Ovary (tissue), 9 donors: ENCODE results near the gene SMC3. TPM values are rescaled to one million over a fixed set of nuclear protein-coding genes. Genes with fewer than 3 reads are reported as not detected.

Experiments
- DNase-seq, 5 donors: peaks; one replicate each; pipeline ENCODE4 v3.0.0-alpha.2; 2019 to 2020
- H3K27ac ChIP-seq, 2 donors: fragments of 200-600 bp; one replicate each; pipeline versions ENCODE4 v1.5.1 to v1.8.0; 2019 to 2022
- H3K27me3 ChIP-seq: fragments of 200-600 bp; one replicate; pipeline ENCODE4 v1.8.0; 2022
- H3K36me3 ChIP-seq: fragments of 200-600 bp; sonication (generic); one replicate; pipeline ENCODE4 v1.5.1; 2019
- H3K4me1 ChIP-seq: one replicate; pipeline ENCODE4 v1.8.1; 2013; ENCODE audit warnings: mild to moderate bottlenecking, moderate library complexity; ENCODE audit not compliant: insufficient read depth
- H3K4me3 ChIP-seq: fragments of 200-600 bp; sonication (generic); one replicate; pipeline ENCODE4 v1.5.1; 2017
- H3K9me3 ChIP-seq, 2 donors: fragments of 200-600 bp in 1 of 2; sonication (generic) in 1 of 2; one replicate each; pipeline versions ENCODE4 v1.5.1 to v1.8.1; 2013 to 2019; ENCODE audit warnings: mild to moderate bottlenecking in 1 of 2, moderate library complexity in 1 of 2
- EP300 ChIP-seq: sonication (generic); formaldehyde crosslinking; IDR thresholded peaks from one replicate; pipeline ENCODE4 v1.6.1; 2017; ENCODE audit warnings: antibody characterized with exemption
- POLR2A ChIP-seq: fragments of 450-650 bp; IDR thresholded peaks from one replicate; pipeline ENCODE4 v1.6.1; 2017; ENCODE audit warnings: antibody characterized with exemption, mild to moderate bottlenecking, moderate library complexity
- WGBS, 3 donors: extraction: QIAGEN DNeasy Blood & Tissue Kit in 1 of 3; methylation state at CpG; one replicate each; pipeline versions ENCODE4 v1.1.5 to v1.1.7; 2013 to 2017; 5-methylcytosine and 5-hydroxymethylcytosine counted together
- intact Hi-C, 4 donors: fragments of 100-400 bp; cut with DNase I; formaldehyde crosslinking; loops; one replicate each; pipeline versions ENCODE4 v1.11.0 to v1.15.1; 2022 to 2023
- polyA plus RNA-seq, 2 donors: library from polyadenylated mRNA; stranded (reverse); fragments of 200-250 nt in 1 of 2; fragments of 350-450 nt in 1 of 2; fragmentation: Illumina TruSeq in 1 of 2; extraction: RNeasy Lipid Tissue Mini Kit (QIAGEN cat#74804) in 1 of 2; gene quantifications; one replicate each; pipeline ENCODE4 v1.2.3, GENCODE V29; 2013 to 2014
- total RNA-seq, 7 donors: library from RNA; depleted of rRNA in 2 of 7; stranded (reverse); fragments of >200 nt in 2 of 7; fragmentation: NEBNext Ultra II Directional in 3 of 7; extraction: Animal tissue kit (Norgen Biotek cat#: 25700) in 3 of 7; gene quantifications; one replicate each; pipeline versions ENCODE4 v1.1.0 to v1.2.4, GENCODE V29; 2016 to 2023
- TF ChIP-seq, protein P1 (sequence below), 3 donors: fragments of 450-650 bp in 2 of 3; fragments of 200-600 bp in 1 of 3; IDR thresholded peaks; one replicate each; pipeline versions ENCODE4 v1.5.1 to v1.8.0; 2016 to 2022; ENCODE audit warnings: antibody characterized with exemption in 3 of 3, mild to moderate bottlenecking in 1 of 3
- donor health status: DM: no; HTN: no; CAD: no; lungs with moderate emphysema.
- donor health status: DM: no; HTN: no; CAD: no.
- donor health status: Bipolar disorder and iron deficiency.
- donor health status: DM: yes; HTN: yes; CAD: no.
- donor health status: DM: no; HTN: no; CAD: no.
- donor health status: DM: yes; HTN: yes; CAD: no.

Gene SMC3
- total and polyA plus RNA-seq, 9 donors = 23.1 to 49.1 (median 37.1) TPM

DNA sequence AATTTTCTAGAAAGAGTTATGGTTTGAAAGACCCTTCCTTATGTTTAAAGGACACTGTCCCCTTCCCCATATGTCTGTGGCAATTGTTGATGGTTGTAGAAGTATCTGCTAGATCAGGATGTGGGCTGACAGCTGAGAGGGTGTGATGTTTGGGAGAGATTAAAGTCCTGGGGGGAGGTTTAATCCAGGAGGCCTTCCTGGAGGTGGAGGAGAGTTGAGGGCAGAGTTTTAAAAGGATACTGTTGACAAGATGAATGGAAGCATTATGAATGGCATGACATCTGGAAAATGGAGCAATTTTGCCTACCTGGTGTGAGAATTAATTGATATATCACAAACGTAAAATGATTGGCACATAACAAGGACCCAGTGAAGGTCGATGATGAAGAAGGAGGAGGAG lies 32.9 kb upstream of the SMC3 start:
- 75 to 86% (median 79%) methylated on average over 2 of the region's 2 CpGs for WGBS, 3 donors
- intact Hi-C loops = no loop called here
- DNase-seq = no peak

DNA sequence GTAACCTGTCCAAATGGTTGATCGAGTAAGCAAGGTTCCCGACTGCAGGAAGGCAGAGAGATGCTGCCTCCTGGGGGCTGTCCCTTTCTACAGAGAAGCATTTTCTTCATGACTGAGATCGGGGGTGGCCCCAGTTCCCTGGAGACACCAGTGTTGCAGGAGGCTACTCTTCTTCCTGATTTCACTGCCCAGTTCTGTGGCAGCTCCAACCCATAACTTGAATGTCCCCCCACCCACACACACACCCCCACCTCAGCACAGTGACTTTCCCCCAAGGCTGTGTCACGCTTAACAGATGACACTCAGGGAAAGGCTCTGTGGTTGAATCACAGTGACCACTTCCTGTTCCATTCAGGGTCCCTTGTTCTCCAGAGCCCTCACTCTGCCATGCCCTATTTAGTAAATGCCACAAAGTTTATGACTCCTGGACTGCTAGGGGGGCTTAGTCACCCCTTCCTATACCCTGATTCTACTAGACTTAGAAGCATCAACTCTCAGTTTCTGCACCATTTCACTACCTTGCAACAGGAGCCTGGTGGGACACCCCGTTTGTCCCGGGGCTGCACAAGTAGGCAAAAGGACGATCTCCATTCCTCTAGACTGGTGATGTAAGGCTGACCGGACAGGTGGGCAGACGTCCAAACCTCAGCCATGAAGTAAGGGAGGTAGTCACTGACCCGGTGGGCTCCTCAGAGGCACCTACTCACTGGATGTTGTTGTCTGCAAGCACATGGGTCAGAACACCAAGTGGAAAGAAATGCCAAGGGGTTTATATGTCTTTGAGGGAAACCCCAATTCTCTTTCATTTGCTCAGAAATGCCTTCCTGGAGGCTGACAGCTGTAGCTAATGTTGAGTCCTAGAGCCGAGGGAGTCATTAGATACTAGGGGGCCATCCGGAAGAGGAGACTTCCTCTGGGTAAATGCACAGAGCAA lies 31.3 kb upstream of the SMC3 start:
- intact Hi-C loops = no loop called here
- Histone ChIP-seq H3K36me3 (no peaks in the 10 kb centered on the region), H3K9me3 (no peaks in the 10 kb centered on the region), H3K27ac (no peak overlapping the region), H3K27me3 (no peaks in the 10 kb centered on the region), H3K4me3 (no peak overlapping the region), H3K4me1 (no peaks in the 10 kb centered on the region)
- no peak for DNase-seq
- 50 to 55% (median 53%) methylated on average over 12 of the region's 12 CpGs for WGBS, 3 donors
- TF ChIP-seq POLR2A (no peak), EP300 (no peak)
- TF ChIP-seq, protein P1, sequence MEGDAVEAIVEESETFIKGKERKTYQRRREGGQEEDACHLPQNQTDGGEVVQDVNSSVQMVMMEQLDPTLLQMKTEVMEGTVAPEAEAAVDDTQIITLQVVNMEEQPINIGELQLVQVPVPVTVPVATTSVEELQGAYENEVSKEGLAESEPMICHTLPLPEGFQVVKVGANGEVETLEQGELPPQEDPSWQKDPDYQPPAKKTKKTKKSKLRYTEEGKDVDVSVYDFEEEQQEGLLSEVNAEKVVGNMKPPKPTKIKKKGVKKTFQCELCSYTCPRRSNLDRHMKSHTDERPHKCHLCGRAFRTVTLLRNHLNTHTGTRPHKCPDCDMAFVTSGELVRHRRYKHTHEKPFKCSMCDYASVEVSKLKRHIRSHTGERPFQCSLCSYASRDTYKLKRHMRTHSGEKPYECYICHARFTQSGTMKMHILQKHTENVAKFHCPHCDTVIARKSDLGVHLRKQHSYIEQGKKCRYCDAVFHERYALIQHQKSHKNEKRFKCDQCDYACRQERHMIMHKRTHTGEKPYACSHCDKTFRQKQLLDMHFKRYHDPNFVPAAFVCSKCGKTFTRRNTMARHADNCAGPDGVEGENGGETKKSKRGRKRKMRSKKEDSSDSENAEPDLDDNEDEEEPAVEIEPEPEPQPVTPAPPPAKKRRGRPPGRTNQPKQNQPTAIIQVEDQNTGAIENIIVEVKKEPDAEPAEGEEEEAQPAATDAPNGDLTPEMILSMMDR (IDR thresholded peaks at IDR 0.05) = no peak

More for the DNA sequence above, 32.9 kb upstream of the SMC3 start:
- no peak overlapping the region for H3K4me3 ChIP-seq
- TF ChIP-seq, protein P1 (IDR thresholded peaks at IDR 0.05) = no peak
- no peak for TF ChIP-seq POLR2A
- TF ChIP-seq EP300 = no peak
- no peak overlapping the region for H3K27ac ChIP-seq
- H3K9me3 ChIP-seq = no peaks in the 10 kb centered on the region
- peaks cover 3% of the 10 kb centered on the region for H3K4me1 ChIP-seq
- H3K27me3 ChIP-seq = no peaks in the 10 kb centered on the region
- no peaks in the 10 kb centered on the region for H3K36me3 ChIP-seq

DNA sequence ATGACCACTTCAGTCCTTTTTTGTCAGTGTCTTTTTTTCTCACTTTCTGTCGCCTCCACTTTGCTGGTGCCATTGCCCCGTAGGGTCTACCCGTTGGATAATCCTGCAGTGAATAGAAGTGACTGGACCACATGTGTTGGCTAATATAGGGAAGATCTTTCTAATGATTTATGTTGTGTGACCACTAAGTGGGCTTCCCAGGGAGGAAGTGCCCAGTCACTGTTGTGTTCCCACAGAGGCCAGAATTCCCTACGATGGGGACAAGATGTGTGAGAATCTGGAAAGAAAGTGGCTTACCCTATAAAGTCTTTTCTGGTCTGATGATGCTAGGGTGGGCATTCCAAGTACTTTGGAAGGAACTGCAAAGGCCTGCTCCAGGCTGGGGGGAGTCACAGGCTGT lies 28.4 kb upstream of the SMC3 start:
- WGBS, 3 donors = 76 to 90% (median 89%) methylated on average over 4 of the region's 4 CpGs
- Histone ChIP-seq H3K36me3 (no peaks in the 10 kb centered on the region), H3K27ac (no peak overlapping the region), H3K9me3 (no peaks in the 10 kb centered on the region), H3K4me1 (no peaks in the 10 kb centered on the region), H3K4me3 (no peak overlapping the region), H3K27me3 (no peaks in the 10 kb centered on the region)
- DNase-seq = no peak
- no peak for TF ChIP-seq EP300
- no peak for TF ChIP-seq POLR2A
- TF ChIP-seq, protein P1 (IDR thresholded peaks at IDR 0.05) = no peak
- intact Hi-C loops = no loop called here

DNA sequence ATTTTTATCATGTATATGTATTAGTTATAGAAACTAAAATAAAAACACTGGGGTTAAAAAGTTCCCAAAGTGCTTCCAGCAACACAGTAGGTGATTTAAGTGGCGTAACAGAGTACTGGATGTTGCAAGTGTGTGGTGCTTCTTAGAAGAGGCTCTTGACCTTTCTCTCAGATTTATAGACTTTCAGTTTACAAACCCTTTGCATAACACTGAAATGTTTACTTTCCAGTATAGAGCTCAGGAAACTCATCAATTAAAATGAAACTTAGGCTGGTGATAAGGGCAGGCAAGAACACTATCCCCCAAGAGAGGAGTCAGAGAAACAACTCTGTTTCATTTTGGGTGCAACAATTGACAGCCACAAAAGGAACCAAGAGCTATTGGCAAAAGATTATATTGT lies 27.5 kb upstream of the SMC3 start:
- Histone ChIP-seq H3K4me3 (no peak overlapping the region), H3K27ac (no peak overlapping the region), H3K36me3 (no peaks in the 10 kb centered on the region), H3K27me3 (no peaks in the 10 kb centered on the region), H3K9me3 (no peaks in the 10 kb centered on the region), H3K4me1 (no peaks in the 10 kb centered on the region)
- 32 to 90% (median 81%) methylated on average over 1 of the region's 1 CpG for WGBS, 3 donors
- no peak for TF ChIP-seq EP300
- TF ChIP-seq, protein P1 (IDR thresholded peaks at IDR 0.05) = no peak
- TF ChIP-seq POLR2A = no peak
- intact Hi-C loops = loop anchor here in 1 of 4 donors (10.0 kb wide), 1 partner anchor 395 kb away; no protein-coding TSS in a partner anchor
- DNase-seq = no peak
